Left ventricle myocardium inferior (tissue), 1 donor: ENCODE measurements around the gene CDK17. TPM values are rescaled to one million over a fixed set of nuclear protein-coding genes. Genes with fewer than 3 reads are reported as not detected.

Experiments
- DNase-seq: peaks from one replicate; pipeline ENCODE4 v3.0.0-alpha.2; 2020
- H3K27ac ChIP-seq: fragments of 200-600 bp; replicated peaks from 2 replicates; pipeline ENCODE4 v1.8.0; 2021
- H3K27me3 ChIP-seq: fragments of 200-600 bp; 2 replicates; pipeline ENCODE4 v1.8.0; 2021; ENCODE audit warnings: low read depth
- H3K36me3 ChIP-seq: fragments of 200-600 bp; 2 replicates; pipeline ENCODE4 v1.8.0; 2021
- H3K4me1 ChIP-seq: fragments of 200-600 bp; 2 replicates; pipeline ENCODE4 v1.8.0; 2021
- H3K4me3 ChIP-seq: fragments of 200-600 bp; 2 replicates; pipeline ENCODE4 v1.8.0; 2021; ENCODE audit warnings: mild to moderate bottlenecking, moderate library complexity
- H3K9me3 ChIP-seq: fragments of 200-600 bp; replicated peaks from 2 replicates; pipeline ENCODE4 v1.8.0; 2021
- CTCF ChIP-seq: fragments of 200-600 bp; IDR thresholded peaks from 2 replicates; pipeline ENCODE4 v1.8.0; 2021; ENCODE audit warnings: antibody characterized with exemption, mild to moderate bottlenecking, borderline replicate concordance
- intact Hi-C: fragments of 100-400 bp; cut with micrococcal nuclease; formaldehyde crosslinking; loops from one replicate; pipeline ENCODE4 v1.11.0; 2022
- total RNA-seq: library from RNA; stranded (reverse); fragmentation: NEBNext Ultra II Directional; extraction: Animal tissue kit (Norgen Biotek cat#: 25700); gene quantifications from one replicate; pipeline ENCODE4 v1.2.1, GENCODE V29; 2021
- donor health status: DM: no; HTN: yes; CAD: no; lungs with severe emphysema.

CDK17 gene
- total RNA-seq, 1 donor from 2014 or later: 15.9 TPM

- TF ChIP-seq CTCF: no peak
- Histone ChIP-seq H3K9me3 (no peaks in the 10 kb centered on the region), H3K4me1 (peaks cover 11% of the 10 kb centered on the region), H3K36me3 (no peaks in the 10 kb centered on the region), H3K27ac (no peak overlapping the region), H3K4me3 (no peak overlapping the region), H3K27me3 (no peaks in the 10 kb centered on the region)
- no peak for DNase-seq
- intact Hi-C loops: no loop called here
Measured at GRCh38 chr12:96431067-96431466, 30.8 kb upstream of the CDK17 start.

- Histone ChIP-seq H3K9me3 (no peaks in the 10 kb centered on the region), H3K4me1 (peaks cover 11% of the 10 kb centered on the region), H3K36me3 (no peaks in the 10 kb centered on the region), H3K27ac (peak overlapping the region; percentile 63), H3K27me3 (no peaks in the 10 kb centered on the region), H3K4me3 (no peak overlapping the region)
- no peak for TF ChIP-seq CTCF
- DNase-seq: peak; percentile 22
- intact Hi-C loops: no loop called here
Measured at GRCh38 chr12:96427269-96427729, 27.1 kb upstream of the CDK17 start.

GRCh38 chr12:96425951-96426350 lies 25.7 kb upstream of the CDK17 start:
- TF ChIP-seq CTCF: no peak
- H3K9me3 ChIP-seq: no peaks in the 10 kb centered on the region
- intact Hi-C loops: no loop called here
- H3K36me3 ChIP-seq: no peaks in the 10 kb centered on the region
- no peak for DNase-seq
- no peaks in the 10 kb centered on the region for H3K27me3 ChIP-seq
- no peak overlapping the region for H3K4me3 ChIP-seq
- no peak overlapping the region for H3K27ac ChIP-seq
- H3K4me1 ChIP-seq: peaks cover 11% of the 10 kb centered on the region

DNA sequence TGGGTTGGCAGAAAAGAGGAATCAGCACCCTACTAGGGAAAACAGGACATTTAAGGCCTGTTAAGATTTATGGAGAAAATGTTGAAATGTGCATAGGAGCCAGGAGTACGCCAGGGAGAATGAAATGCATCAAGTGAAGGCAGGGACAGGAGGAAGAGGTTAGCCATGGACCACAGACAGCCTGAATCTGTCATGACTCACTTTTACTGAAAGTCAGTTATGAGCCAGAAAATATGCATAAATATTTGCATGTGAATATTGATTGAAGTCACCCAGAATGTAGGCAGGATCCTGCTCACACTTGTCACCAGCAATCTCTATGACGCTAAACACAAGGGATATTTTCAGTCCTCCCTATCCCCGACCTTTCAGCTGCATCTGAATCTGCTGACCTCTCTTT lies 25.1 kb upstream of the CDK17 start:
- Histone ChIP-seq H3K27ac (no peak overlapping the region), H3K4me1 (peaks cover 11% of the 10 kb centered on the region), H3K4me3 (no peak overlapping the region), H3K9me3 (no peaks in the 10 kb centered on the region), H3K27me3 (no peaks in the 10 kb centered on the region), H3K36me3 (no peaks in the 10 kb centered on the region)
- TF ChIP-seq CTCF: no peak
- intact Hi-C loops: no loop called here
- no peak for DNase-seq

GRCh38 chr12:96424601-96425000 lies 24.4 kb upstream of the CDK17 start:
- intact Hi-C loops: no loop called here
- no peaks in the 10 kb centered on the region for H3K27me3 ChIP-seq
- DNase-seq: no peak
- no peaks in the 10 kb centered on the region for H3K36me3 ChIP-seq
- H3K9me3 ChIP-seq: no peaks in the 10 kb centered on the region
- no peak overlapping the region for H3K27ac ChIP-seq
- no peak for TF ChIP-seq CTCF
- peaks cover 11% of the 10 kb centered on the region for H3K4me1 ChIP-seq
- no peak overlapping the region for H3K4me3 ChIP-seq

DNA sequence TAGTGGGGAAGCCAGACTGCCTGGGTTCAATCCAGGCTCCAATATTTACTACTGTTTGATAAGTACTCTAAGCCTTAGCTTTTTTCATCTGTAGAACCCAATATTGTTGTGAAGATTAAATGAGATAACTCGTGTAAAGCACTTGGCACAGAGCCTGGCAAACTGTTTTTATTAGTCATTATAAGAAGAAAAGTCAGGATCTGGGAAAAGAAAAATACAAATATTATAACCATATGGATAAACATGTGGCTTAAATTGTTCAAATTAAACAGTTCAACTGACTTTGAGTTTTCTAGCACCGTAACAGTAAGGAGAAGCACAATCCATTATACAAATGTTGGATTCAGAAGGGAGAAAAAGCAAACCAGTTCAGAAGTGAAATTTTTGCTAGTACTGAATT lies 22.0 kb upstream of the CDK17 start:
- DNase-seq: no peak
- no peaks in the 10 kb centered on the region for H3K9me3 ChIP-seq
- H3K27ac ChIP-seq: no peak overlapping the region
- H3K27me3 ChIP-seq: no peaks in the 10 kb centered on the region
- H3K4me3 ChIP-seq: no peak overlapping the region
- no peak for TF ChIP-seq CTCF
- no peaks in the 10 kb centered on the region for H3K36me3 ChIP-seq
- intact Hi-C loops: no loop called here
- peaks cover 5% of the 10 kb centered on the region for H3K4me1 ChIP-seq
